B cell (primary cell): ENCODE data around the gene NRF1.

Source experiments
- CTCF ChIP-seq: fragments of 200-600 bp; IDR thresholded peaks from one replicate; pipeline ENCODE4 v1.8.0; 2022; ENCODE audit warnings: antibody characterized with exemption, mild to moderate bottlenecking
- EZH2 ChIP-seq: IDR thresholded peaks from 2 replicates; pipeline ENCODE4 v1.6.1; 2012; ENCODE audit warnings: borderline replicate concordance, low read depth, mild to moderate bottlenecking, moderate library complexity, low read length; ENCODE audit not compliant: insufficient read depth, poor library complexity, severe bottlenecking

- TF ChIP-seq CTCF, result no peak
- TF ChIP-seq EZH2, result no peak
Observed at GRCh38 chr7:129730159-129730558, 118.6 kb downstream of the NRF1 start.
